NK-92 treated with Interleukin-12 subunit alpha and Interleukin-12 subunit beta, amount 100 ng/mL, for 24 hours (cell line): ENCODE data around the gene MGAT5.

Experiments used
- DNase-seq: peaks from one replicate; lab custom pipeline; 2025; lab: John Stamatoyannopoulos, UW

MGAT5 gene

GRCh38 chr2:134335601-134336000, 81.7 kb downstream of the MGAT5 start:
- no peak for DNase-seq

GRCh38 chr2:134336352-134336751, 82.5 kb downstream of the MGAT5 start:
- no peak for DNase-seq

- DNase-seq: no peak
Measured at GRCh38 chr2:134336921-134337320, 83.0 kb downstream of the MGAT5 start.

- DNase-seq: no peak
Measured at GRCh38 chr2:134337631-134338030, 83.8 kb downstream of the MGAT5 start.

- DNase-seq: no peak
Measured at GRCh38 chr2:134338208-134338607, 84.3 kb downstream of the MGAT5 start.

- DNase-seq: no peak
Measured at GRCh38 chr2:134341476-134341875, 87.6 kb downstream of the MGAT5 start.

- no peak for DNase-seq
Measured at GRCh38 chr2:134344954-134345697, 91.3 kb downstream of the MGAT5 start.

- no peak for DNase-seq
Measured at GRCh38 chr2:134346141-134346540, 92.3 kb downstream of the MGAT5 start.

- no peak for DNase-seq
Measured at GRCh38 chr2:134347756-134348155, 93.9 kb downstream of the MGAT5 start.

GRCh38 chr2:134348239-134348638, 94.4 kb downstream of the MGAT5 start:
- no peak for DNase-seq

GRCh38 chr2:134348760-134349159, 94.9 kb downstream of the MGAT5 start:
- no peak for DNase-seq

GRCh38 chr2:134351016-134351415, 97.1 kb downstream of the MGAT5 start:
- DNase-seq: no peak

- DNase-seq: no peak
Measured at GRCh38 chr2:134351899-134352298, 98.0 kb downstream of the MGAT5 start.

GRCh38 chr2:134352844-134353243, 99.0 kb downstream of the MGAT5 start:
- no peak for DNase-seq

GRCh38 chr2:134354611-134355010, 100.7 kb downstream of the MGAT5 start:
- DNase-seq: no peak

GRCh38 chr2:134357814-134358213, 103.9 kb downstream of the MGAT5 start:
- DNase-seq: no peak

GRCh38 chr2:134359367-134360081, 105.7 kb downstream of the MGAT5 start:
- DNase-seq: no peak

GRCh38 chr2:134360745-134361487, 107.0 kb downstream of the MGAT5 start:
- no peak for DNase-seq

GRCh38 chr2:134361648-134362047, 107.8 kb downstream of the MGAT5 start:
- no peak for DNase-seq

GRCh38 chr2:134362152-134362668, 108.3 kb downstream of the MGAT5 start:
- DNase-seq: no peak

- no peak for DNase-seq
Measured at GRCh38 chr2:134362740-134363139, 108.9 kb downstream of the MGAT5 start.

GRCh38 chr2:134365356-134365755, 111.5 kb downstream of the MGAT5 start:
- DNase-seq: no peak

- no peak for DNase-seq
Measured at GRCh38 chr2:134366359-134366758, 112.5 kb downstream of the MGAT5 start.
